NCI-H2081 treated with DMSO at 0.1 percent for 48 hours (cell line): Measurements from ENCODE around the gene BICC1.
A peak's percentile ranks its signal among the peaks of the same experiment; 100 is the strongest.

ENCODE experiments used
- DNase-seq: peaks from one replicate; lab custom pipeline; 2025; lab: John Stamatoyannopoulos, UW

The BICC1 gene, protein sequence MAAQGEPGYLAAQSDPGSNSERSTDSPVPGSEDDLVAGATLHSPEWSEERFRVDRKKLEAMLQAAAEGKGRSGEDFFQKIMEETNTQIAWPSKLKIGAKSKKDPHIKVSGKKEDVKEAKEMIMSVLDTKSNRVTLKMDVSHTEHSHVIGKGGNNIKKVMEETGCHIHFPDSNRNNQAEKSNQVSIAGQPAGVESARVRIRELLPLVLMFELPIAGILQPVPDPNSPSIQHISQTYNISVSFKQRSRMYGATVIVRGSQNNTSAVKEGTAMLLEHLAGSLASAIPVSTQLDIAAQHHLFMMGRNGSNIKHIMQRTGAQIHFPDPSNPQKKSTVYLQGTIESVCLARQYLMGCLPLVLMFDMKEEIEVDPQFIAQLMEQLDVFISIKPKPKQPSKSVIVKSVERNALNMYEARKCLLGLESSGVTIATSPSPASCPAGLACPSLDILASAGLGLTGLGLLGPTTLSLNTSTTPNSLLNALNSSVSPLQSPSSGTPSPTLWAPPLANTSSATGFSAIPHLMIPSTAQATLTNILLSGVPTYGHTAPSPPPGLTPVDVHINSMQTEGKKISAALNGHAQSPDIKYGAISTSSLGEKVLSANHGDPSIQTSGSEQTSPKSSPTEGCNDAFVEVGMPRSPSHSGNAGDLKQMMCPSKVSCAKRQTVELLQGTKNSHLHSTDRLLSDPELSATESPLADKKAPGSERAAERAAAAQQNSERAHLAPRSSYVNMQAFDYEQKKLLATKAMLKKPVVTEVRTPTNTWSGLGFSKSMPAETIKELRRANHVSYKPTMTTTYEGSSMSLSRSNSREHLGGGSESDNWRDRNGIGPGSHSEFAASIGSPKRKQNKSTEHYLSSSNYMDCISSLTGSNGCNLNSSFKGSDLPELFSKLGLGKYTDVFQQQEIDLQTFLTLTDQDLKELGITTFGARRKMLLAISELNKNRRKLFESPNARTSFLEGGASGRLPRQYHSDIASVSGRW

DNA sequence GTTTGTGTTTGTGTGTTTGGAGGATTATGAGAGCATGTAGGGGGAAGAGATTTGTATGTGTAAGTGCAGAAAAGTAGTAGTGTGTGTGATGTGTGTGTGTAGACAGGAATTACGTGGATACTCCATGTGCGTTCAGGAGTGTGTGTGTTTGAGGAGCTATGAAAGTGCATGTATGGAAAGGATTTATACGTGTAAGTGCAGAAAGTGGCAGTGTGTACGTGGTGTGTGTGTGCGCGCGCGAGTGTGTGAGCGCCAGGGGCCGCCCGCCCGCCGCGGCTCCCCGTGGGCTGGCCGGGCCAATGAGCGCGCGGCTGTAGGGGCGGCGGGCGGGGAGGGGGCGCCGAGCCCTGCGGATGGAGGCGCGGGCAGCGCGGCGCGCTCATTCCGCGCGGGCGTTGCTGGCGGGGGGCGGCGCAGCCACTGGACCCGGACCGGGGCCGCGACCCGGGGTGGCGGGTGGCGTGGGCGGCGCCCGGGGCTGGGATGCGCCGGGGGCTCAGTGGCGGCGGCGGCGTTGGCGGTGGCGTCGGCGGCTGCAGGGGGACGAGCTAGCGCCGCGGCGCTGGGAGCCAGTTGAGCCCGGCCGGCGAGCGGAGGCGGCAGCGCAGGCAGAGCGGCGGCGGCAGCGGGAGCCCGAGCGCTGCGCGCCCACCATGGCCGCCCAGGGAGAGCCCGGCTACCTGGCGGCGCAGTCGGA lies at the start of gene BICC1:
Gene BICC1 (plus strand): TSS at position 382 of the 697 bp plus-strand sequence. CDS start 272 bp downstream, at position 654.
- DNase-seq = no peak

DNA sequence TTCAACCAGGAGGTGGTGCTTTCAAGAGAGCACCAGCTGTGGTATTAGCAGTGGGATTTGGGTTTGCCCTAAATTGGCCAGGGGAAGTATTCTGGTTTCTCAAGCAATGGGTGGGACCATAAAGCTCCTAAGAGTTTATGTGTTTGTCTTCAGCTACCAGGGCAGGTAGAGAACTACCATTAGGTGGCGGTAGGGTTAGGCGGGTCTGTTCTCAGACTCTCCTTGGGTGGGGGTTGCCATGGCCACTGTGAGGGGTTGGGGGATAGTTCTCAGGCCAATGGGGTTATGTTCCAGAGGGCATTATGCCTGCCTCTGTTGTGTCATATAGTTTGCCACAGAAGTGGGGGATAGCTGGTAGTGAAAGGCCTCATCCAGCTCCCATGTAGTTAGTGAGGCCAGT lies 47.7 kb upstream of the BICC1 start:
- DNase-seq = no peak

DNA sequence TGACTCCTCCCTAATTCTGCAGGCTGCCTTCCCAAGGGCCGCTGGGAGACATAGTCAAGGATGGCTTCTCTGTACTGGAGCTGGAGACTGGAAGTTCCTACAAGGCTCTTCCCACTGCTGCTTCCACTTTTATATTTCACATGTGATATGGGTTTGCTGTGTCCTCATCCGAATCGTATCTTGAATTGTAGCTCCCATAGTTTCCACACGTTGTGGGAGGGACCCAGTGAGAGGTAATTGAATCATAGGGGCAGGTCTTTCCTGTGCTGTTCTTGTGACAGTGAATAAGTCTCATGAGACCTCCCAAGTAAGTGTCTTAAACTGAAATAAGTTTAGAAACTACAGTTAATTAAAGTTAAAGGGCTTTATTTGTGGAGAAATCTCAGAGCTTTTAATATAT lies 47.0 kb upstream of the BICC1 start:
- DNase-seq = no peak

GRCh38 chr10:58467931-58468635 lies 44.6 kb upstream of the BICC1 start:
- no peak for DNase-seq

DNA sequence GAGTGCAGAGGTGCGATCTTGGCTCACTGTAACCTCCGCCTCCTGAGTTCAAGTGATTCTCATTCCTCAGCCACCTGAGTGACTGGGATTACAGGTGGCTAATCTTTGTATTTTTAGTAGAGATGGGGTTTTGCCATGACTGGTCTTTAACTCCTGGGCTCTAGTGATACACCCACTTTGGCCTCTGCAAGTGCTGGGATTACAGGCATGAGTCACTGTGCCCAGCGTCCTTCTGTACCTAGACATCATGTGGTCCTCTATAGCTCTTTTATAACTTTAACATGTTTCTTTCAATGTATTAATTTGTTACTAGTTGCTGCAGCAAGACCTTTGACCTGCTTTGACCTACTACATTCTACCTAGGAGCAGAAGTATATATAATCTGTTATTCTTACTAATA lies 38.7 kb upstream of the BICC1 start:
- DNase-seq = no peak

GRCh38 chr10:58475322-58476277 lies 37.1 kb upstream of the BICC1 start:
- DNase-seq = no peak

- DNase-seq = no peak
Observed at GRCh38 chr10:58477122-58477521, 35.5 kb upstream of the BICC1 start.

DNA sequence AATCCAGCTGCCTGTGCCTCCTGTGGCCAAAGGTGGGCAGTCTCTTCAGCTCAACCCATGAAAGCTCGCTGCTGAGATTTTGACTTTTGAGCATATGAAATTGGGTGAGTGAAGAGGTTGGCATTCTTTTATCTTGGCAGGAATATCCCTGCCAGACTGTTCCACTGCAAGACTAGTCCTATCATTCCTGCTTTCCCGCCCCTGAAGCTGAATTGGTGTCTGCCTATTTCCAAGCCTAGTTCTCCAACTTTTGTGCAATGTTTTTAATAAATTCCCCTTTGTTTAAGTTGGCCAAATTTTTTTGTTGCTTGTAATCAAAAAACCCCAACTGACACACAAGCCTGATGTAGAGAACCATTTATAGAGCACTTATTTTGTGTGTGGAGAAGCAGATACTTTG lies 34.8 kb upstream of the BICC1 start:
- DNase-seq = no peak

DNA sequence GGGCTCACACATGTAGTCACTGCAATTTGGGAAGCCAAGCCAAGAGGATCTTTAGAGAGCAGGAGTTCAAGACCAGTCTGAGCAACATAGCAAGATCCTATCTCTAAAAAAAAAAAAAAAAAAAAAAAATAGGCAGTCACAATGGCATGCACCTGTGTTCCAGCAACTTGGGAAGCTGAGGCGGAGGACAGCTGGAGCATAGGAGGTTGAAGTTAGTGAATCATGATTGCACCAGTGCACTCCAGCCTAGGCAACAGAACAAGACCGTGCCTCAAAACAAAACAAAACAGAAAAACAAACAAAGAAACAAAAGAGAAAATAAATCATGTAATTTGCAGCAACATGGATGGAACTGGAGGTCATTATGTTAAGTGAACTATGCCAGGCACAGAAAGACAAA lies 33.6 kb upstream of the BICC1 start:
- no peak for DNase-seq

GRCh38 chr10:58480321-58480720 lies 32.4 kb upstream of the BICC1 start:
- DNase-seq = no peak

DNA sequence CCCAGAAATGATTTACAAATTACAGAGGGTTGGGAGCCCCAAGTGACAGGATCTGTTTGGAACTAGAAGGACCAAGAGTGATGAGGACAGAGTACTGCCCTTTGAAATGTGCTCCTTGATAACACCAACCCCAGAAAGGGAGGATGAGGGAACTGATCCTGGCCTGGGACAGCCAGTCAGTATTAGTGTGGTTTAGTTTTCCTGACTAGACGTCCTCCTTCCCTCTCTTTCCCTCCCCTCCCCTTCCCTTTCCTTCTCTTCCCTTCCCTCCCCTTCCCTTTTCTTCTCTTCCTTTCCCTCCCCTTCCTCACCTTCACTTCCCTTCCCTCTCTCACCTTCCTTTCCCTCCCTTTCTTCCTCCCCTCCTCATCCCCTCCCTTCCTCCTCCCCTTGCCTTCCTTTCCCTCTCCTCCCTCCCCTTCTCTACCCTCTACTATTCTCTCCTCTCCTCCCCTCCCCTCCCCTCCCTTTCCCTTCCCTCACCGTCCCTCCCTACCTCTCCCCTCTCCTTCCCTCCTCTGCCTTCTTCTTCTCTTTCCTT lies 31.0 kb upstream of the BICC1 start:
- no peak for DNase-seq

DNA sequence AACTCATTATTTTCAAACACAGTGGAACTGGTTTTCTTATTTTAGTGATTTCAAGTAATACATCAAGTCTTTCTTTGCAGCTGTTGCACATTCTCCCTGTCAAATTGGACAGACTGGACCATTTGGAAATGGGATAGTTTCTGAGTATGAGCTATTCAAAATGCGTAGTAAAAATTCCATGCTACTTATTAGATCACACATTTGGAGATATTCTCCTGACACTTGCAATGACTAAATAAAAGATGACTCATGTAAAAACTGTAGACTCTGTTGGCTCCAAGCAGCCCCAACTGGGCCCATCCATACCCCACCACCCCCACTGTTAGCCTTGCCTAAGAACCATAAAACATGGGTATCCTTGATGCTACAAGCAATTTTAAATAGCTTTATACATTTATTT lies 25.9 kb upstream of the BICC1 start:
- DNase-seq = no peak

DNA sequence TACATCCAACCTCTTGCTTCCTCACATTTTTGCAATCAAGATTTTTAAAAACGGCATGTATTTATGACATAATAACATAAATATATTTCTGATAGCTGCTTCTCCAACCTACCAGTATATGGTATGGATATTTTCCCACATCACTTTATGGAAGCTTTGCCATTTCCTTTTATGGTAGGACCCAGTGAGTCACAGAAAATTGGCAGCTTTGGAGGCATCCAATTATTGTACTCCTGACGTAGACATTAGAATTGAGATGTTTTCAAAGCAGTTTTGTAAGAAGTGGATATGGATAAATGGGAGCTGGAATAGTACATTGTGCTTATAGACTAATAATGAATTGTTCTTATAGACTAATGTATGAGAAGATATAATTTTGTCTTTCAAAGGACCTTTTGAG lies 23.8 kb upstream of the BICC1 start:
- peak; percentile 55 for DNase-seq

DNA sequence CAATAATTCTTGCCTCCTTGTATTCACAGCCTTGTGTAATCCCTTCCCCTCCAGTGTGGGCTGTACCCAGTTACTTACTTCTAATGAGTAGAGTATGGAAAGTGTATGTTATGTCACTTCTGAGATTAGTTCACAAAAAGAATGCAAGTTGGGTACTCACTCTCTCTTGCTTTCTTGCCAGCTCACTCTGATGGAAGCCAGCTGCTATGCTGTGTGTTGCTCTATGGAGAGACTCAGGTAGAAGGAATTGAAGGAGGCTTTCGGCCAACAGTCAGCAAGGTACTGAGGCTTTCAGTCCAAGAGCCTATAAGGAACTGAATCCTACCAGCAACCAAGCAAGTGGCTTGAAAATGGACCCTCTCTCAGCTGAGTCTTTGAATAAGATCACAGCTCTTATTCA lies 9.7 kb upstream of the BICC1 start:
- no peak for DNase-seq

- DNase-seq = no peak
Observed at GRCh38 chr10:58508316-58508715, 4.4 kb upstream of the BICC1 start.

- no peak for DNase-seq
Observed at GRCh38 chr10:58511765-58512490, 744 bp upstream of the BICC1 start.

GRCh38 chr10:58513188-58514110 lies 777 bp downstream of the BICC1 start:
- DNase-seq = no peak

DNA sequence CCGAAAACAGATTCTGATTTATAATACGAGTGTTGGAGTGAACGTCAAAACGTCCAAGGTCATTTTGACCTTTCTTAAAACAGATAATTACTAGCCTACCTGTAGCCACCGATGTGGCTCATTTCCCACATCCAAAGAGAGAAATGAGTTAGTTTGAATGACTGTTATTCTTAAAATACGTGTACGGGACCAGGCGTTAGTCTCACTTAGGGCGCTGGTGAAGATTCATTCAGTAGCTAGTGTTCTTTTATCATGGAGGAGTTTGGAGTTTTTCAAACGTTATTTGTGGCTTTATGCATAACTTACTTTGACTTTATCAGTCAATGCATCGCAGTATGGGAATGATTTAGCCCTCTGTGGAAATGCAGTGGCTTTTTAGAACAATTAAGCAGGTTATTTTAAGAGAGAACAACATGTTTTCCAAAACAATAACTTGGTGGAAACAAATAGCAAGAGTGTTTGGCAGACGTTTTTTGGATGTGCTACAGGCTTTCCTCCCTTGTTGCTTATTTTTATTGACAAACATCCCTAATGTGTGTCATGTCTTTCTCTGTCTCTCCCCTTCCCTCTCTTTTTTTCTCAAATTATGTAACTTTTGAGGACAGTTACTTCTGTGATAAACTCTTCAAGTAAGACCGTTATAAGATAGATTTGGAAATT lies 1.6 kb downstream of the BICC1 start:
- DNase-seq = no peak
